OCI-LY1 (cell line): ENCODE results near the gene CDH8.

Experiments
- H2AFZ ChIP-seq: fragments of 200-600 bp; sonication (generic), shearing (Covaris generic); 2 replicates; pipeline ENCODE4 v1.6.0; 2014; ENCODE audit warnings: antibody characterized with exemption, mild to moderate bottlenecking, low read length
- H3F3A ChIP-seq: fragments of 200-600 bp; sonication (generic), shearing (Covaris generic); 2 replicates; pipeline ENCODE4 v1.6.0; 2014; ENCODE audit warnings: mild to moderate bottlenecking, antibody characterized with exemption, low read length, moderate library complexity; ENCODE audit not compliant: insufficient read depth
- H3K27ac ChIP-seq: fragments of 200-600 bp; sonication (generic); 2 replicates; pipeline ENCODE4 v1.5.1; 2014; ENCODE audit warnings: low read length, mixed run types, mild to moderate bottlenecking, low read depth; ENCODE audit not compliant: poor library complexity, severe bottlenecking
- H3K27me3 ChIP-seq: fragments of 200-600 bp; sonication (generic); 2 replicates; pipeline ENCODE4 v1.6.0; 2014; ENCODE audit warnings: antibody characterized with exemption, mild to moderate bottlenecking, low read length, moderate library complexity; ENCODE audit not compliant: insufficient read depth
- H3K36me3 ChIP-seq: fragments of 200-600 bp; sonication (generic); 2 replicates; pipeline ENCODE4 v1.6.1; 2014; ENCODE audit warnings: mild to moderate bottlenecking, antibody characterized with exemption, low read length, moderate library complexity, mixed read lengths; ENCODE audit not compliant: insufficient read depth
- H3K4me1 ChIP-seq: fragments of 200-600 bp; sonication (generic); 2 replicates; pipeline ENCODE4 v1.5.1; 2014; ENCODE audit warnings: mild to moderate bottlenecking, low read length, moderate library complexity; ENCODE audit not compliant: insufficient read depth, severe bottlenecking
- H3K4me2 ChIP-seq: fragments of 200-600 bp; sonication (generic), shearing (Covaris generic); 2 replicates; pipeline ENCODE4 v1.6.1; 2014; ENCODE audit warnings: low read length
- H3K4me3 ChIP-seq: fragments of 200-600 bp; sonication (generic); 2 replicates; pipeline ENCODE4 v1.5.1; 2014; ENCODE audit warnings: low read length, low read depth, mild to moderate bottlenecking, mixed read lengths; ENCODE audit not compliant: poor library complexity, severe bottlenecking
- H3K79me2 ChIP-seq: fragments of 200-600 bp; shearing (Covaris generic); 2 replicates; pipeline ENCODE4 v1.6.1; 2016; ENCODE audit warnings: mixed run types, low read length, mixed read lengths; ENCODE audit not compliant: insufficient read depth
- H3K9ac ChIP-seq: fragments of 200-600 bp; sonication (generic), shearing (Covaris generic); 2 replicates; pipeline ENCODE4 v1.6.1; 2014; ENCODE audit warnings: mild to moderate bottlenecking, low read length, mixed read lengths
- H3K9me2 ChIP-seq: fragments of 200-600 bp; sonication (generic), shearing (Covaris generic); 2 replicates; pipeline ENCODE4 v1.6.1; 2014; ENCODE audit warnings: low read depth, mild to moderate bottlenecking, low read length, mixed read lengths
- H3K9me3 ChIP-seq: fragments of 200-600 bp; shearing (Covaris generic); 2 replicates; pipeline ENCODE4 v1.6.1; 2014; ENCODE audit warnings: low read length, mixed read lengths
- H4K20me1 ChIP-seq: fragments of 200-600 bp; sonication (generic), shearing (Covaris generic); 2 replicates; pipeline ENCODE4 v1.6.0; 2016; ENCODE audit warnings: mild to moderate bottlenecking, low read length; ENCODE audit not compliant: insufficient read depth
- CTCF ChIP-seq: fragments of 200-600 bp; sonication (generic), shearing (Covaris generic); IDR thresholded peaks from 2 replicates; pipeline ENCODE4 v1.5.1; 2017; ENCODE audit warnings: mild to moderate bottlenecking, antibody characterized with exemption, low read length, moderate library complexity, mixed read lengths
- EZH2 ChIP-seq: fragments of 200-600 bp; sonication (generic), shearing (Covaris generic); IDR thresholded peaks from 2 replicates; pipeline ENCODE4 v1.8.0; 2017; ENCODE audit warnings: borderline replicate concordance, mixed run types, mild to moderate bottlenecking, antibody characterized with exemption, low read length, moderate library complexity, mixed read lengths

Gene CDH8

GRCh38 chr16:61684541-61684940 is 351.7 kb downstream of the CDH8 start:
- H3K27me3 ChIP-seq: no peaks in the 10 kb centered on the region
- no peak overlapping the region for H3K27ac ChIP-seq
- no peaks in the 10 kb centered on the region for H4K20me1 ChIP-seq
- H3K9me2 ChIP-seq: no peaks in the 10 kb centered on the region
- no peaks in the 10 kb centered on the region for H3K9me3 ChIP-seq
- no peaks in the 10 kb centered on the region for H3K79me2 ChIP-seq
- H3F3A ChIP-seq: no peaks in the 10 kb centered on the region
- no peak for TF ChIP-seq CTCF
- no peaks in the 10 kb centered on the region for H3K4me1 ChIP-seq
- H3K9ac ChIP-seq: no peak overlapping the region
- H2AFZ ChIP-seq: no peak overlapping the region
- no peaks in the 10 kb centered on the region for H3K36me3 ChIP-seq
- no peak overlapping the region for H3K4me2 ChIP-seq
- H3K4me3 ChIP-seq: no peak overlapping the region

- no peak overlapping the region for H2AFZ ChIP-seq
- no peaks in the 10 kb centered on the region for H3K9me3 ChIP-seq
- no peaks in the 10 kb centered on the region for H3K9me2 ChIP-seq
- no peaks in the 10 kb centered on the region for H3K36me3 ChIP-seq
- H3K27ac ChIP-seq: no peak overlapping the region
- H3K79me2 ChIP-seq: no peaks in the 10 kb centered on the region
- TF ChIP-seq CTCF (no peak), EZH2 (no peak)
- no peak overlapping the region for H3K4me3 ChIP-seq
- H3K27me3 ChIP-seq: no peaks in the 10 kb centered on the region
- no peak overlapping the region for H3K4me2 ChIP-seq
- H3K4me1 ChIP-seq: no peaks in the 10 kb centered on the region
- H4K20me1 ChIP-seq: no peaks in the 10 kb centered on the region
- no peak overlapping the region for H3K9ac ChIP-seq
- H3F3A ChIP-seq: no peaks in the 10 kb centered on the region
Measured at GRCh38 chr16:61681673-61682072, 354.6 kb downstream of the CDH8 start.

- Histone ChIP-seq H3K9me2 (no peaks in the 10 kb centered on the region), H3K9me3 (no peaks in the 10 kb centered on the region), H3K27ac (no peak overlapping the region)
Measured at GRCh38 chr16:61681124-61681523, 355.1 kb downstream of the CDH8 start.

More at GRCh38 chr16:61681124-61681523, 355.1 kb downstream of the CDH8 start:
- TF ChIP-seq EZH2 (no peak), CTCF (no peak)
- H4K20me1 ChIP-seq: no peaks in the 10 kb centered on the region
- no peak overlapping the region for H3K4me3 ChIP-seq
- H3K27me3 ChIP-seq: no peaks in the 10 kb centered on the region
- H3K4me1 ChIP-seq: no peaks in the 10 kb centered on the region
- H3F3A ChIP-seq: no peaks in the 10 kb centered on the region
- H2AFZ ChIP-seq: no peak overlapping the region
- no peaks in the 10 kb centered on the region for H3K79me2 ChIP-seq
- no peaks in the 10 kb centered on the region for H3K36me3 ChIP-seq
- H3K9ac ChIP-seq: no peak overlapping the region
- H3K4me2 ChIP-seq: no peak overlapping the region
